Measurements from ENCODE around the gene AFF3. TPM values are rescaled to one million over a fixed set of nuclear protein-coding genes. Genes with fewer than 3 reads are reported as not detected.

Gene AFF3
- total and polyA plus RNA-seq, 2 of the 13 experiments (the other 11 are each of a cell fraction or from before 2014, with no cell fraction given) = not detected

GRCh38 chr2:99960291-99960690, 182.1 kb downstream of the AFF3 start:
- no peaks in the 10 kb centered on the region for H3K36me3 ChIP-seq (replicated peaks in 1 of 2; ENCODE audit: control insufficient read depth in 1 of 2, insufficient read depth in 2 of 2, low read length in 2 of 2)
- TF ChIP-seq DZIP1 (CRISPR knock-in tag; IDR thresholded peaks at IDR 0.05) = no peak
- TF ChIP-seq HNRNPK (IDR thresholded peaks at IDR 0.05; ENCODE audit: low read depth, low read length, poor library complexity, severe bottlenecking) = no peak
- TF ChIP-seq ZNF276 (CRISPR knock-in tag; IDR thresholded peaks at IDR 0.05; ENCODE audit: low read depth) = no peak
- TF ChIP-seq ZKSCAN8 (CRISPR knock-in tag; IDR thresholded peaks at IDR 0.05; ENCODE audit: borderline replicate concordance) = no peak
- no peak for TF ChIP-seq RXRA (CRISPR knock-in tag; IDR thresholded peaks at IDR 0.05)
- no peaks in the 10 kb centered on the region for H3K79me2 ChIP-seq (ENCODE audit: insufficient read depth, low read length)
- BruUV-seq (replicated peaks) = no TSS peak
- DNase-seq (ENCODE audit: low spot score) (no peak), FAIRE-seq (no peak), ATAC-seq (no peak)
- no peak overlapping the region for H3K9ac ChIP-seq (ENCODE audit: insufficient read depth, low read depth, low read length)
- 36% methylated on average over 5 of the region's 5 CpGs for WGBS (ENCODE audit: low lambda C conversion rate)
- no peak overlapping the region for H3K4me2 ChIP-seq (ENCODE audit: low read depth, low read length)
- intact Hi-C loops (cut with micrococcal nuclease; ENCODE audit: unreplicated experiment) = no loop called here
- no peaks in the 10 kb centered on the region for H3K4me1 ChIP-seq (ENCODE audit: insufficient read depth, low read length)
- CTCF ChIA-PET (ENCODE audit: low intra/inter-chr PET ratio, low total read pairs) = no interaction called here
- H3K9me3 ChIP-seq (ENCODE audit: low read length) = no peaks in the 10 kb centered on the region
- in situ Hi-C loops (cut with HindIII; ENCODE audit: extremely low pct_ligation_motif_present, low pct_unique_long_range_greater_than_20kb) = no loop called here
- no peak overlapping the region for H3K4me3 ChIP-seq (replicated peaks in 1 of 3; ENCODE audit: insufficient read depth in 1 of 3, low read depth in 2 of 3, low read length in 3 of 3)
- H3K27ac ChIP-seq (ENCODE audit: extremely low read length, insufficient read depth, low read length) = no peak overlapping the region
- POLR2A ChIA-PET = no interaction called here
- H4K20me1 ChIP-seq (ENCODE audit: insufficient read depth, low read length) = no peaks in the 10 kb centered on the region
- no peak overlapping the region for H2AFZ ChIP-seq (ENCODE audit: low read length)
- H3K27me3 ChIP-seq (ENCODE audit: control insufficient read depth in 1 of 2, insufficient read depth in 2 of 2, low read length in 2 of 2) = peaks cover 0 to 5% of the 10 kb centered on the region in 2 experiments; a peak in 2 of 5 replicates

All from HepG2 (cell line).